HEK293 (cell line): ENCODE data around the gene NTN5.

ENCODE experiments used
- IKZF3 ChIP-seq: fragments of 450-650 bp; IDR thresholded peaks from 2 replicates; pipeline ENCODE4 v1.5.0; 2018; ENCODE audit warnings: missing biosample characterization, mild to moderate bottlenecking, missing genetic modification characterization, moderate library complexity
- ZNF558 ChIP-seq: fragments of 450-650 bp; formaldehyde crosslinking; IDR thresholded peaks from 2 replicates; pipeline ENCODE4 v1.5.1; 2016; ENCODE audit warnings: missing biosample characterization, missing genetic modification characterization
- TF ChIP-seq, protein P1 (sequence below): fragments of 450-650 bp; formaldehyde crosslinking; IDR thresholded peaks from 2 replicates; pipeline ENCODE4 v1.5.1; 2016; ENCODE audit warnings: missing biosample characterization, missing genetic modification characterization, borderline replicate concordance
- TF ChIP-seq, protein P2 (sequence below): fragments of 450-650 bp; formaldehyde crosslinking; IDR thresholded peaks from 2 replicates; pipeline ENCODE4 v1.5.1; 2016; ENCODE audit warnings: missing biosample characterization, missing genetic modification characterization

DNA sequence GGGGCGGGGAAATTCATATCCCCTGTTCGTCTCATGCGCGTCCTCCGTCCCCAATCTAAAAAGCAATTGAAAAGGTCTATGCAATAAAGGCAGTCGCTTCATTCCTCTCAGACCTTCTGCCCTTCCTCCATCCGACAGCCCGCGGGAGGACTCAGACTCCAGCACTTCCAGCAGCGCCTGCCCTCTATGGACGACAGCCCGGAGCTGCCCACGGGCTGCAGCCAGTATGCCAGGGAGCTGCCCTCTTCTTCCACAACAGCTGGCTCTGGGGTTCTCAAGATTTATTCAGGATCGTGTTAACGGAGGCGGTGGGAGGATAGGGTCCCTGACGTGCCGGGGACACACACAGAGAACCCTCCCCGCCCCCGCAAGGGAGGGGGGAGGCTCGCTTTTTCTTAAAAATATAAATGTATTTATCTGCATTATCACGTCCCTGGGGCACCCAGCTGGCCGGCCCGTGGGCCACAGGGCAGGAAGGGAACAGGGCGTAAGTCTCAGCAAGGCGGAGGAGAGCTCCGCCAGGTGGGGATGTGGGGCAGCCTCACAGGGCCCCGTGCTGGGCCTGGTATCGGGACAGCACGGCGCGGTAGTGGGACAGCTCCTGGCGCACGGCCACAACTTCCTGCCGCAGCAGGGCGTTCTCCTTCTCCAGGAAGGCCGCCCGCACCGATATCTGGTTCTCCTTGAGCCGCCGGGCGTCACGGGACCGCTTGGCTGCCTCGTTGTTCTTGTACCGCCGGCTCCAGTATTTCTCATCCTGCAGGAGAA is 42.3 kb downstream of the NTN5 start:
- TF ChIP-seq ZNF558 = no peak
- no peak for TF ChIP-seq IKZF3 (tag by site-specific recombination)
- TF ChIP-seq, protein P1, sequence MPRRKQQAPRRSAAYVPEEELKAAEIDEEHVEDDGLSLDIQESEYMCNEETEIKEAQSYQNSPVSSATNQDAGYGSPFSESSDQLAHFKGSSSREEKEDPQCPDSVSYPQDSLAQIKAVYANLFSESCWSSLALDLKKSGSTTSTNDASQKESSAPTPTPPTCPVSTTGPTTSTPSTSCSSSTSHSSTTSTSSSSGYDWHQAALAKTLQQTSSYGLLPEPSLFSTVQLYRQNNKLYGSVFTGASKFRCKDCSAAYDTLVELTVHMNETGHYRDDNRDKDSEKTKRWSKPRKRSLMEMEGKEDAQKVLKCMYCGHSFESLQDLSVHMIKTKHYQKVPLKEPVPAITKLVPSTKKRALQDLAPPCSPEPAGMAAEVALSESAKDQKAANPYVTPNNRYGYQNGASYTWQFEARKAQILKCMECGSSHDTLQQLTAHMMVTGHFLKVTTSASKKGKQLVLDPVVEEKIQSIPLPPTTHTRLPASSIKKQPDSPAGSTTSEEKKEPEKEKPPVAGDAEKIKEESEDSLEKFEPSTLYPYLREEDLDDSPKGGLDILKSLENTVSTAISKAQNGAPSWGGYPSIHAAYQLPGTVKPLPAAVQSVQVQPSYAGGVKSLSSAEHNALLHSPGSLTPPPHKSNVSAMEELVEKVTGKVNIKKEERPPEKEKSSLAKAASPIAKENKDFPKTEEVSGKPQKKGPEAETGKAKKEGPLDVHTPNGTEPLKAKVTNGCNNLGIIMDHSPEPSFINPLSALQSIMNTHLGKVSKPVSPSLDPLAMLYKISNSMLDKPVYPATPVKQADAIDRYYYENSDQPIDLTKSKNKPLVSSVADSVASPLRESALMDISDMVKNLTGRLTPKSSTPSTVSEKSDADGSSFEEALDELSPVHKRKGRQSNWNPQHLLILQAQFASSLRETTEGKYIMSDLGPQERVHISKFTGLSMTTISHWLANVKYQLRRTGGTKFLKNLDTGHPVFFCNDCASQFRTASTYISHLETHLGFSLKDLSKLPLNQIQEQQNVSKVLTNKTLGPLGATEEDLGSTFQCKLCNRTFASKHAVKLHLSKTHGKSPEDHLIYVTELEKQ (tag by site-specific recombination) = no peak
- TF ChIP-seq, protein P2, sequence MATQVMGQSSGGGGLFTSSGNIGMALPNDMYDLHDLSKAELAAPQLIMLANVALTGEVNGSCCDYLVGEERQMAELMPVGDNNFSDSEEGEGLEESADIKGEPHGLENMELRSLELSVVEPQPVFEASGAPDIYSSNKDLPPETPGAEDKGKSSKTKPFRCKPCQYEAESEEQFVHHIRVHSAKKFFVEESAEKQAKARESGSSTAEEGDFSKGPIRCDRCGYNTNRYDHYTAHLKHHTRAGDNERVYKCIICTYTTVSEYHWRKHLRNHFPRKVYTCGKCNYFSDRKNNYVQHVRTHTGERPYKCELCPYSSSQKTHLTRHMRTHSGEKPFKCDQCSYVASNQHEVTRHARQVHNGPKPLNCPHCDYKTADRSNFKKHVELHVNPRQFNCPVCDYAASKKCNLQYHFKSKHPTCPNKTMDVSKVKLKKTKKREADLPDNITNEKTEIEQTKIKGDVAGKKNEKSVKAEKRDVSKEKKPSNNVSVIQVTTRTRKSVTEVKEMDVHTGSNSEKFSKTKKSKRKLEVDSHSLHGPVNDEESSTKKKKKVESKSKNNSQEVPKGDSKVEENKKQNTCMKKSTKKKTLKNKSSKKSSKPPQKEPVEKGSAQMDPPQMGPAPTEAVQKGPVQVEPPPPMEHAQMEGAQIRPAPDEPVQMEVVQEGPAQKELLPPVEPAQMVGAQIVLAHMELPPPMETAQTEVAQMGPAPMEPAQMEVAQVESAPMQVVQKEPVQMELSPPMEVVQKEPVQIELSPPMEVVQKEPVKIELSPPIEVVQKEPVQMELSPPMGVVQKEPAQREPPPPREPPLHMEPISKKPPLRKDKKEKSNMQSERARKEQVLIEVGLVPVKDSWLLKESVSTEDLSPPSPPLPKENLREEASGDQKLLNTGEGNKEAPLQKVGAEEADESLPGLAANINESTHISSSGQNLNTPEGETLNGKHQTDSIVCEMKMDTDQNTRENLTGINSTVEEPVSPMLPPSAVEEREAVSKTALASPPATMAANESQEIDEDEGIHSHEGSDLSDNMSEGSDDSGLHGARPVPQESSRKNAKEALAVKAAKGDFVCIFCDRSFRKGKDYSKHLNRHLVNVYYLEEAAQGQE = no peak
